GM19455 (cell line): ENCODE results near the gene MIXL1.
"Not testable (repeated sequence)": the region's sequence is repeated elsewhere in the genome, so short reads cannot be mapped to it uniquely, and the experiment has no call there.

Source experiments
- ATAC-seq: cut with Tn5 transposase; IDR thresholded peaks from one replicate; pipeline ENCODE4 v1.9.1; 2021; ENCODE audit not compliant: unreplicated experiment

The MIXL1 gene

GRCh38 chr1:226212545-226212944, 10.9 kb upstream of the MIXL1 start:
- ATAC-seq = no peak

- ATAC-seq = no peak
Observed at GRCh38 chr1:226215239-226215638, 8.2 kb upstream of the MIXL1 start.

DNA sequence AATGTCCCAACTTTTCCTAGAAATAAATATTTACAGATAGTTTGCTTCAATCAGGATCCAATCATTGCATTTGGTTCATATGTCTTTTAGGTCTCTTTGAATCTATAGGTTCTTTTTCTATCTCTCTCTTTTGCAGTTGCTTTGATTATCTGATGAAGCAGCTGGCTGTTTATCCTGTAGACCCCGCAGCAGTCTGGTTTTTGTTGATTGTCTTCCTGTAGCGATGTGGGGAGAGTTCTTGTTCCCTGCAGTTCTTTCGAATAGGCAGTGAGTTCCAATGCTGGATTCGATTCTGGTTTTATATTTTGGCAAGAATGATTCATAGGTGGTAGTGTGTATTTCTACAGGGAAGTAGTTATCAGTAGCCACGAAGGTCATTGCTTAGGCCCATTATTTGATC, 7.4 kb upstream of the MIXL1 start:
- no peak for ATAC-seq

DNA sequence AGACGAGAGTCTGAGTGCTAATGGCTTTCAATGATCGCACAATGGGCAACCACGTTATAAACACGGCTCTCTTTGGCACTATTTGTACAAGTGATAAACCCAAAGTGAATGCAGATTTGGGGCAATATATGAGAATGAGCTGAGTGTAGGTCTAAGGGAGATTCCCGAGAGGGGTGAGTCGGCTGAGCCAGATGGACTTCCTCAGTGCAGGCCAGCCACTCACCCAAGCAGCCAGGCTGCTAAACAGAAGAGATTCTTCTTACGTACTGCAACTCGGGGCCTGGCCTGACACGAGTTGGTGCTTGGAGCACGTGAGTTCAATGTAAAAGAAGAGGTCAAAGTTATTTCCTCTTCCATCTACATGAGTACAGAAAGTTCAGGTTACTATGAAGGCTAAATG, 6.2 kb upstream of the MIXL1 start:
- no peak for ATAC-seq

- no peak for ATAC-seq
Observed at GRCh38 chr1:226220473-226221189, 2.8 kb upstream of the MIXL1 start.

GRCh38 chr1:226222686-226223085, 778 bp upstream of the MIXL1 start:
- no peak for ATAC-seq

DNA sequence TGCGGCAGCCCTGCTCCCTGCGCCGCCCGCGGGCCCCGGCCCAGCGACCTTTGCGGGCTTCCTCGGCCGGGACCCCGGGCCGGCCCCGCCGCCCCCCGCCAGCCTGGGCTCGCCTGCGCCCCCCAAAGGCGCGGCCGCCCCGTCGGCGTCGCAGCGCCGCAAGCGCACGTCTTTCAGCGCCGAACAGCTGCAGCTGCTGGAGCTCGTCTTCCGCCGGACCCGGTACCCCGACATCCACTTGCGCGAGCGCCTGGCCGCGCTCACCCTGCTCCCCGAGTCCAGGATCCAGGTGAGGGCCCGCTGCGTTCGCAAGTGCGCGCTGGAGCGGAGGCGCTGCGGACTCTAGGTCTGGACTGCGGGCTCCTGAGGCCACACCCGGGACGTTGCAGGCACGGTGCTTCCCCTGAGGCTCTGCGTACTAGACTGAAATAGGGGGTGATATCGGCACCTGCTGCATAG, 351 bp downstream of the MIXL1 start:
- ATAC-seq = peak; percentile 80

DNA sequence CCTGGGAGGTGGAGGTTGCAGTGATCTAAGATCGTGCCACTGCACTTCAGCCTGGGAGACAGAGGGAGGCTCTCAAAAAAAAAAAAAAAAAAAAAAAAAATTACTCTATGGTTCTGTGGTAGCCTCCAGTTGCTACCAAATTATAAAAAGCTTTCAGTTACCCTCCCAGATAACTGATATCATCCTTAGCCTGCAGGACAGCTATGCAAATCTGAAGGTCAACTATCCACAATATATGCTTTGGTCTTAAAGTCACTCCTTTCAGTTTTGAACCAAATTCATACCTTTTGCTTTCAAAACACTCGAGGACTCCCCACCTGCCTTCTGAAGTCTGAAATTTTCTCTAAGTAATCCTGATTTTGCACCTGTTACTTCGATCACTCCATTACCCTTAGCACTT, 3.1 kb downstream of the MIXL1 start:
- no peak for ATAC-seq

- no peak for ATAC-seq
Observed at GRCh38 chr1:226233293-226233692, 9.8 kb downstream of the MIXL1 start.

DNA sequence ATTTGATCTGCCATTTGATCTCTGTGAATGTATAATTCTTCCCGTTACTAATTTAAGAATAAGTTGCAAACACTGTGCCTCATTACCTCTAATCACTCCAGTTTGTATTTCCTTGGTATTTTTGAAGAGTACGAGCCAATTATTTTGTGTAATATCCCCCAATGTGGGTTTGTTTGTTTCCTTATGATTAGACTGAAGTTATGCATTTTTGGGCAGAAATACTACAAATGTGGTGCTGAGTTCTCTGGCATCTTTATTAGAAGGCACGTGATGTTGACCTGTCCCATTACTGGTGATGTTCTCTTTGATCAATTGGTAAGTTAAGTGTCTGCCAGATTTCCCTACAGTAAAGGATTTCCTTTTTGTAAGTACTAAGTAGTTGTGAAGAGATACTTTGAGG, 10.3 kb downstream of the MIXL1 start:
- no peak for ATAC-seq

DNA sequence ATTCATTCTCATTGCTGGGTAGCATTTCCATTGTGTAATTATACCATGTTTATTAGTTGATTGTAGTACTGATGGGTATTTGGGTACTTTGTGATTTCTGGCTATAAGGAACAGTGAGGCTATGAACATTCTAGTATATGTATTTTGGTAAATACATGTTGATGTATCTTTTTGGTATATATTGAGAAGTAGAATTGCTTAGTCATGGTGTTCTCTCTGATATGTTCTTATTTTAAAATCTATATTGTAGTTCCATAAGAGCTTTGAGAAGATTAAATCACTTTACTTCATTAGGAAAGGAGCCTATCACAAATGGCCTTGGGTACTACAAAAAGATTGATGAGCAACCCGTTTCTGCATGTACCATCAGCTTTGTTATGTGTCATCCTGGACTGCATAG, 13.4 kb downstream of the MIXL1 start:
- ATAC-seq = no peak

DNA sequence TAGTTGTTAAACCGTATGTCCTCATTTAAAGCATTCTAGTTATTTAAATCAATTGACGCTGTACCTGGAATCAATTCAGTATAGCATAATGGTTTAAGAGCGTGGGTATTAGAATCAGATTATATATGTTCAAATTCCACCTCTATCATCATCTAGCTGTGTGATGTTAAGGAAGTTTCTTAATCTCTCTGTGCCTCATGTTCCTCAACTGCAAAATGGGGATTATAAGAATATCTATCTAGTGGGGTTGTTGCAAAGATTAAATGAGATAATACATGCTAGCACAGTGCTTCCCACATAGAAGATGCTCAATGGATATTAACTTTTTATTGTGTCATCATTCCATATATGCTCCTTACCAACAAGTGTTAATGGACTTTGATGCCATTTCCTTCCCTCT, 16.0 kb downstream of the MIXL1 start:
- no peak for ATAC-seq

- no peak for ATAC-seq
Observed at GRCh38 chr1:226248091-226248490, 24.6 kb downstream of the MIXL1 start.

DNA sequence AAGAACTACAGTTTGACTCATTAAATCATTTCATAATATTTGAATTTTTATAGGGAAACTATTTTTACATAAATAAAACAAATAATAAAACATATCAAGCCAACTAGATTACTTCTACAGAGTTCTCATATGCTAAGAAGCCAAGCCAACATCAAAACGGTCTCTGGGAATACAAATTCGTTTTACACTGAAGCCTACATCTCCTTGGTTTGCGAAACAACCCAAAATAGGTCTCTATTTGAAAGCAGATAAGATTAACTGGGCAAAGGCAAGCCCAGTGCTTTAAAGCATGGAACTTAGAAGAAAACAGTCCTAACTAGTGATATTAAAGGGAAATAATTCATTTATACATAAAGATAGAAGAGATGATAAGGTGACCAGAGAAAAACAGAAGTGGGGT, 25.3 kb downstream of the MIXL1 start:
- ATAC-seq = no peak

GRCh38 chr1:226250511-226250910, 27.0 kb downstream of the MIXL1 start:
- ATAC-seq = no peak

DNA sequence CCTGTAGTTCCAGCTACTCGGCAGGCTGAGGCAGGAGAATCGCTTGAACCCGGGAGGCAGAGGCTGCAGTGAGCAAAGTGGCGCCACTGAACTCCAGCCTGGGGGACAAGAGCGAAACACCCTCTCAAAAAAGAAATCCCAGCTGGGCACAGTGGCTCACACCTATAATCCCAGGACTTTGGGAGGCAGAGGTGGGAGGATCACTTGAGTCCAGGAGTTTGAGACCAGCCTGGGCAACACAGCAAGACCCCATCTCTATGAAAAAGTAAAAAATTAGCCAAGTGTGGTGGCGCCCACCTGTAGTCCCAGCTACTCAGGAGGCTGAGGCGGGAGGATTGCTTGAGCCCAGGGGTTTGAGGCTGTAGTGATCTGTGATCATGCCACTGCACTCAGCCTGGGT, 29.4 kb downstream of the MIXL1 start:
- ATAC-seq = not testable (repeated sequence)

GRCh38 chr1:226253933-226254332, 30.5 kb downstream of the MIXL1 start:
- no peak for ATAC-seq

GRCh38 chr1:226255380-226255779, 31.9 kb downstream of the MIXL1 start:
- ATAC-seq = no peak

DNA sequence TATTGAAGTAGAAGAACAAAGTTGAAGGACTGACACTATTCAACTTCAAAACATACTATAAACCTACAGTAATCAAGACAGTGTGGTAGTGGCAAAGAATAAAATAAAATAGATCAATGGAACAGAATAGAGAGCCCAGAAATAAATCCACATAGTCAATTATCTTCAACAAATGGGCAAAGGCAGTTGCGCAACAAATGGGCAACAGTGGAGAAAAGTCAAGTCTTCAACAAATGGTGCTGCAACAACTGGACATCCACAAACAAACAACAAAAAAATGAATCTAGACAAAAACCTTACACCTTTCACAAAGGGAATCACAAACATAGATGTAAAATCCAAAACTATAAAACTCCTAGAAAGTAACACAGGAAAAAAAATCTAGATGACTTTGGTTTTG, 38.4 kb downstream of the MIXL1 start:
- no peak for ATAC-seq

DNA sequence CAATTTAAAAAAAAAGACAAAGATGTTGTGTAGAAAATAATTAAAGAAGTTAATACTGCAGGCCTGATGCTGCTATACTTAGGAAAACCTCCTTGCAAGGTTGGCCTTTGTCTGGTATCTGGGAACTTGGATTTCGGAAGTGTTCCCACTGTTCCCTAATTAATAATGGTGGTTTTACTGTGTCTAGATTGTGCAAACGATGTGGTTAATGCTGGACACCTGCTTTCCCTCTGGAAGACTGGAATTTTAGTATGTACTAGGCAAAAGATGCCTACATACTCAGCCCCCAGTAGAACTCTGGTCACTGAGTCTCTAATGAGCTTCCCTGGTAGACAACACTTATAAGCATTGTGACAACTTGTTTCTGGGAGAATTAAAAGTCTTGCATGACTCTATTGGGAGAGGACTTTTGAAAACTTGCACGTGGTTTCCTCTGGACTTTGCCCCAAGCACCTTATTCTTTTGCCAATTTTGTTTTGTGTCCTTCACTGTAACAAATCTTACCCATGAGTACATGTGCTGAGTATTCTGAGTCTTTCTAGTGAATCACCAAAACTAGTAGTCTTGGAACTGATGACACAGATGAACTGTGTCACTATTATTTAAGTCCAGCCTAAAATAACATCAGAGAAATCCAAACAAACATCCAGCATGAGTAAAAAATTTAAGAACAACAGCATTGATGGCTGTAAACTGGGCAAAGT, 45.1 kb downstream of the MIXL1 start:
- no peak for ATAC-seq

GRCh38 chr1:226272233-226272902, 48.9 kb downstream of the MIXL1 start:
- ATAC-seq = not testable (repeated sequence)

GRCh38 chr1:226274138-226274537, 50.7 kb downstream of the MIXL1 start:
- ATAC-seq = no peak
